WI38 (cell line): Measurements from ENCODE around the gene FBXL4.

ENCODE experiments used
- H3K4me3 ChIP-seq: 2 replicates; pipeline ENCODE4 v1.5.1; 2011; ENCODE audit warnings: low read depth, mild to moderate bottlenecking, control low read depth, low read length
- CTCF ChIP-seq: IDR thresholded peaks from 2 replicates; pipeline ENCODE4 v1.5.1; 2012; ENCODE audit warnings: low read depth, mild to moderate bottlenecking, control low read depth, low read length

FBXL4 gene

GRCh38 chr6:98980819-98981218 lies 33.1 kb upstream of the FBXL4 start:
- no peak overlapping the region for H3K4me3 ChIP-seq
- no peak for TF ChIP-seq CTCF

- TF ChIP-seq CTCF = no peak
- H3K4me3 ChIP-seq = no peak overlapping the region
Observed at GRCh38 chr6:98977671-98978292, 30.0 kb upstream of the FBXL4 start.

- H3K4me3 ChIP-seq = no peak overlapping the region
Observed at GRCh38 chr6:98976674-98977385, 29.1 kb upstream of the FBXL4 start.

GRCh38 chr6:98975421-98975820 lies 27.7 kb upstream of the FBXL4 start:
- no peak for TF ChIP-seq CTCF
- no peak overlapping the region for H3K4me3 ChIP-seq

More at GRCh38 chr6:98976674-98977385, 29.1 kb upstream of the FBXL4 start:
- no peak for TF ChIP-seq CTCF

- no peak for TF ChIP-seq CTCF
- no peak overlapping the region for H3K4me3 ChIP-seq
Observed at GRCh38 chr6:98974309-98974708, 26.6 kb upstream of the FBXL4 start.

- H3K4me3 ChIP-seq = no peak overlapping the region
- no peak for TF ChIP-seq CTCF
Observed at GRCh38 chr6:98973571-98973970, 25.8 kb upstream of the FBXL4 start.

GRCh38 chr6:98971303-98971702 lies 23.6 kb upstream of the FBXL4 start:
- no peak for TF ChIP-seq CTCF
- no peak overlapping the region for H3K4me3 ChIP-seq
